ENCODE measurements around the gene UBE2N. TPM values are rescaled to one million over a fixed set of nuclear protein-coding genes. Genes with fewer than 3 reads are reported as not detected.

Gene UBE2N

GRCh38 chr12:93358821-93359220, 82.9 kb downstream of the UBE2N start:
- H3K4me2 ChIP-seq (ENCODE audit: low read length): no peak overlapping the region
- H3K4me1 ChIP-seq (ENCODE audit: control insufficient read depth, insufficient read depth, low read length): peaks cover 7% of the 10 kb centered on the region
- H3K27me3 ChIP-seq (ENCODE audit: control insufficient read depth, insufficient read depth, low read length): no peaks in the 10 kb centered on the region
- no peaks in the 10 kb centered on the region for H3K9me3 ChIP-seq (replicated peaks; ENCODE audit: low read length)
- H3K36me3 ChIP-seq (ENCODE audit: insufficient read depth, low read length): no peaks in the 10 kb centered on the region
- no peak overlapping the region for H3K9ac ChIP-seq (ENCODE audit: low read depth, low read length)
- no peak overlapping the region for H3K4me3 ChIP-seq (ENCODE audit: low read length)

GRCh38 chr12:93358058-93358457, 83.7 kb downstream of the UBE2N start:
- Histone ChIP-seq H3K36me3 (ENCODE audit: insufficient read depth, low read length) (no peaks in the 10 kb centered on the region), H3K4me1 (ENCODE audit: control insufficient read depth, insufficient read depth, low read length) (peaks cover 7% of the 10 kb centered on the region), H3K4me3 (ENCODE audit: low read length) (no peak overlapping the region), H3K9ac (ENCODE audit: low read depth, low read length) (no peak overlapping the region), H3K9me3 (replicated peaks; ENCODE audit: low read length) (no peaks in the 10 kb centered on the region), H3K4me2 (ENCODE audit: low read length) (no peak overlapping the region), H3K27me3 (ENCODE audit: control insufficient read depth, insufficient read depth, low read length) (no peaks in the 10 kb centered on the region)

GRCh38 chr12:93356214-93356613, 85.5 kb downstream of the UBE2N start:
- H3K27me3 ChIP-seq (ENCODE audit: control insufficient read depth, insufficient read depth, low read length): no peaks in the 10 kb centered on the region
- no peak overlapping the region for H3K9ac ChIP-seq (ENCODE audit: low read depth, low read length)
- H3K4me3 ChIP-seq (ENCODE audit: low read length): no peak overlapping the region
- H3K9me3 ChIP-seq (replicated peaks; ENCODE audit: low read length): no peaks in the 10 kb centered on the region
- H3K4me2 ChIP-seq (ENCODE audit: low read length): no peak overlapping the region
- H3K4me1 ChIP-seq (ENCODE audit: control insufficient read depth, insufficient read depth, low read length): peaks cover 1% of the 10 kb centered on the region
- no peaks in the 10 kb centered on the region for H3K36me3 ChIP-seq (ENCODE audit: insufficient read depth, low read length)

Small RNA genes within 50 kb of the gene (small RNA-seq; reads per million reads assigned to genes)
- gene RF00019: not detected

All from skeletal muscle satellite cell (primary cell).